Chondrocyte (in vitro differentiated cells): Measurements from ENCODE around the gene FAR2. TPM values are rescaled to one million over a fixed set of nuclear protein-coding genes. Genes with fewer than 3 reads are reported as not detected.
A peak's percentile ranks its signal among the peaks of the same experiment; 100 is the strongest.

Experiments
- DNase-seq: peaks from one replicate; pipeline ENCODE4 v3.0.0; 2021; ENCODE audit warnings: mixed read lengths, low spot score
- H3K27ac Mint-ChIP-seq: one replicate; pipeline ENCODE4 v1.8.0; 2021; ENCODE audit warnings: mild to moderate bottlenecking, moderate library complexity, mixed read lengths; ENCODE audit not compliant: unreplicated experiment
- H3K27me3 Mint-ChIP-seq: 2 replicates; pipeline ENCODE4 v1.8.0; 2021; ENCODE audit warnings: low read depth, mixed read lengths
- H3K36me3 Mint-ChIP-seq: 2 replicates; pipeline ENCODE4 v1.8.0; 2021; ENCODE audit warnings: low read depth, mixed read lengths
- H3K4me1 Mint-ChIP-seq: 2 replicates; pipeline ENCODE4 v1.8.0; 2021; ENCODE audit warnings: low read depth, mild to moderate bottlenecking, mixed read lengths
- H3K4me3 Mint-ChIP-seq: one replicate; pipeline ENCODE4 v1.8.0; 2021; ENCODE audit warnings: mild to moderate bottlenecking, moderate library complexity, mixed read lengths; ENCODE audit not compliant: unreplicated experiment
- H3K9me3 Mint-ChIP-seq: 2 replicates; pipeline ENCODE4 v1.8.0; 2021; ENCODE audit warnings: low read depth, mixed read lengths
- total RNA-seq: library from RNA; stranded (reverse); gene quantifications from 3 replicates; pipeline ENCODE4 v1.2.1, GENCODE V29; 2021
- TF ChIP-seq, protein P1 (sequence below): fragments of 200-600 bp; sonication (generic); IDR thresholded peaks from 2 replicates; pipeline ENCODE4 v1.5.0; 2021; ENCODE audit warnings: antibody characterized with exemption, mild to moderate bottlenecking, moderate library complexity

FAR2 gene
- total RNA-seq, 1 donor from 2014 or later = 19.6 TPM

DNA sequence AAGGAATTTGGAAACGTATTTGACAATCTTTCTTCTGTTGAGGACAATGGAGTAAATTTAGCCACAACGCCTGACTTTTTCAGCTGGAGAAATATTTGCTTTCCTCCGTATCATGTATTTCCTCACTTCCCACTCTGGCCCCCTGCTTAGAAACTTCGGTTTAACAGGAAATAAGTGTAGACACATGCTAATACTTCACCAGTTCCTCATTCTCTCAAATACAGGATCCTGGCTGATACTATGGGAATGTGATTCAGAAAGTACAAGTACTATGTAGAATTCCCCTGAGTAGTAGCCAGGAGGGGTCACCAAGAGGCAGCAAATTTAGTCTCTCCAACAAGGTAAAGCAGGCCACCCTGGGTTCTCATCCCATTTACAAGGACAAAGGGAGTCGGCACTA lies 58.0 kb downstream of the FAR2 start:
- DNase-seq = no peak
- H3K27ac Mint-ChIP-seq = peak overlapping the region; percentile 47
- no peaks in the 10 kb centered on the region for H3K27me3 Mint-ChIP-seq
- no peaks in the 10 kb centered on the region for H3K36me3 Mint-ChIP-seq
- TF ChIP-seq, protein P1, sequence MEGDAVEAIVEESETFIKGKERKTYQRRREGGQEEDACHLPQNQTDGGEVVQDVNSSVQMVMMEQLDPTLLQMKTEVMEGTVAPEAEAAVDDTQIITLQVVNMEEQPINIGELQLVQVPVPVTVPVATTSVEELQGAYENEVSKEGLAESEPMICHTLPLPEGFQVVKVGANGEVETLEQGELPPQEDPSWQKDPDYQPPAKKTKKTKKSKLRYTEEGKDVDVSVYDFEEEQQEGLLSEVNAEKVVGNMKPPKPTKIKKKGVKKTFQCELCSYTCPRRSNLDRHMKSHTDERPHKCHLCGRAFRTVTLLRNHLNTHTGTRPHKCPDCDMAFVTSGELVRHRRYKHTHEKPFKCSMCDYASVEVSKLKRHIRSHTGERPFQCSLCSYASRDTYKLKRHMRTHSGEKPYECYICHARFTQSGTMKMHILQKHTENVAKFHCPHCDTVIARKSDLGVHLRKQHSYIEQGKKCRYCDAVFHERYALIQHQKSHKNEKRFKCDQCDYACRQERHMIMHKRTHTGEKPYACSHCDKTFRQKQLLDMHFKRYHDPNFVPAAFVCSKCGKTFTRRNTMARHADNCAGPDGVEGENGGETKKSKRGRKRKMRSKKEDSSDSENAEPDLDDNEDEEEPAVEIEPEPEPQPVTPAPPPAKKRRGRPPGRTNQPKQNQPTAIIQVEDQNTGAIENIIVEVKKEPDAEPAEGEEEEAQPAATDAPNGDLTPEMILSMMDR = peak; percentile 25
- H3K9me3 Mint-ChIP-seq = peaks cover 6% of the 10 kb centered on the region
- no peak overlapping the region for H3K4me3 Mint-ChIP-seq
- H3K4me1 Mint-ChIP-seq = peaks cover 18% of the 10 kb centered on the region

DNA sequence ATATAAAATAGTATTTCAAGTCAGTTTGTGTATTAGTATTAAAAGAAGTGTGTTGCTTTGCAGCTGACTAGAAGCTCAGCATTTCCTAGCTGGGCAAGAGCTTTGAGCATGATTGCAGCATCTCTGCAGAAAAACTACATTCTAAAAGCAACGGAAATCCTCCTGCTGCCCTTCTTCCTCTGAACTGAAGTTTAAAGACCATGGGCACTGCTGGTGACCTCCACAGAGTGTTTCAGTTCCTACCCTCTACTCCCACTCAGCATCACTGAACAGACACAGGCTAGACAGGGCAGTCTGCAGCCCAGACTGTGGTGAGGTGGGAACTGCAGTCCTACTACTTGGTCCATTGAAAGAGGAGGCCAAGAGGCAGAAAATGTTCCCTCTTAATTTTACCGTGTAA lies 59.0 kb downstream of the FAR2 start:
- TF ChIP-seq, protein P1 = no peak
- peaks cover 27% of the 10 kb centered on the region for H3K4me1 Mint-ChIP-seq
- no peaks in the 10 kb centered on the region for H3K36me3 Mint-ChIP-seq
- H3K4me3 Mint-ChIP-seq = no peak overlapping the region
- H3K9me3 Mint-ChIP-seq = no peaks in the 10 kb centered on the region
- no peak for DNase-seq
- H3K27me3 Mint-ChIP-seq = no peaks in the 10 kb centered on the region
- H3K27ac Mint-ChIP-seq = no peak overlapping the region

DNA sequence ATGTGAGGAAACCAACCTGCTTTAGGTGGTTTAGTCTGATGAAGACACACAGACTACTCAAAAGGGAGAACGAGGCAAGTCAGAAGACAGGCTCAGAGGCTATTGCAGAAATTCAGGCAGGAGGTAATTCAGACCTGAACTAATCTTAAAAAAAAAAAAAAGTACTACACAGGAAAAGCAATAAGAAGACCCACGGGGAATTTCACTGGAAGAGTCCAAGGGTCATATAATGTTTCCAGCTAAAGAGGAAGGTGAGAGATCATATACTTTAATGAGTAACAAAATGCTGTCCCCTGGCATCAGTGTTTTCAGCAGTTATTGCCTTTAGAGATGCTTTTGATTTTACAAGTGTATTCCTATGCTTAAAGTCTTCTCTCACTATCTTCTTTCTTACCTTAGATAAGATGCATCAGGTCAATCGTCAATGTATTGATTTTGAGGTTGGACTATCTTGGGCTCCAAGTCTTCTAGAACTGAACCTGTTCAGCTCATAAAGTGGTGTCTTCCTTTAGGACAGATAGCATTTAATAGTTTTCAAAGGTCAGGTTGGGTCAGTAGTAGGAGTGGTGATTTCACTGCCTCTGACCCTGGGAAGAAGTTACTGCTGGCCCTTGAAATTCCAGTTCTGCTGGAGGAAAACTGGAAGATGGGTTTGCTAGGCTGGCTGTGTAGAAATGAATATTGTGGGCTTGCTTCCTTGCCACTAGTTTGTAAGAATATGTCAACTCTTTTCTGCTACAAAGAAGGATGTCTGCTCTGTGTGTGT lies 60.0 kb downstream of the FAR2 start:
- no peaks in the 10 kb centered on the region for H3K27me3 Mint-ChIP-seq
- TF ChIP-seq, protein P1 = no peak
- no peak for DNase-seq
- H3K4me1 Mint-ChIP-seq = peaks cover 32% of the 10 kb centered on the region
- H3K4me3 Mint-ChIP-seq = no peak overlapping the region
- H3K36me3 Mint-ChIP-seq = no peaks in the 10 kb centered on the region
- H3K27ac Mint-ChIP-seq = no peak overlapping the region
- no peaks in the 10 kb centered on the region for H3K9me3 Mint-ChIP-seq

DNA sequence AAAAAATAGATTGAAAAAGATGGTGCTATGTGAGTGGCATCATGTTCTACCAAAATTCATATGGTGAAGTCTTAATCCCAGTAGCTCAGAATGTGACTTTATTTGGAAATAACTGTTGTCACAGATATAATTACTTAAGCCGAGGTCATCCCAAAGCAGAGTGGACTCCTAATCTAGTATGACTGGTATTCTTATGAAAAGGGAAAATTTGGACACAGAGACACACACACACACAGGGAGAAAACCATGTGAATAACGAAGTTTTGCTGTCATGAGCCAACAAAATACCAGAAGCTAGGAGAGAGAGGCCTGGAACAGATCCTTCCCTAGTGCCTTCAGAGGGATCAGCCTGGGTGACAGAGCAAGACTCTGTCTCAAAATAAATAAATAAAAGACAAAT lies 62.6 kb downstream of the FAR2 start:
- Mint-ChIP-seq H3K9me3 (no peaks in the 10 kb centered on the region), H3K4me3 (no peak overlapping the region), H3K36me3 (no peaks in the 10 kb centered on the region), H3K4me1 (peaks cover 32% of the 10 kb centered on the region), H3K27me3 (no peaks in the 10 kb centered on the region), H3K27ac (no peak overlapping the region)
- TF ChIP-seq, protein P1 = no peak
- DNase-seq = no peak

DNA sequence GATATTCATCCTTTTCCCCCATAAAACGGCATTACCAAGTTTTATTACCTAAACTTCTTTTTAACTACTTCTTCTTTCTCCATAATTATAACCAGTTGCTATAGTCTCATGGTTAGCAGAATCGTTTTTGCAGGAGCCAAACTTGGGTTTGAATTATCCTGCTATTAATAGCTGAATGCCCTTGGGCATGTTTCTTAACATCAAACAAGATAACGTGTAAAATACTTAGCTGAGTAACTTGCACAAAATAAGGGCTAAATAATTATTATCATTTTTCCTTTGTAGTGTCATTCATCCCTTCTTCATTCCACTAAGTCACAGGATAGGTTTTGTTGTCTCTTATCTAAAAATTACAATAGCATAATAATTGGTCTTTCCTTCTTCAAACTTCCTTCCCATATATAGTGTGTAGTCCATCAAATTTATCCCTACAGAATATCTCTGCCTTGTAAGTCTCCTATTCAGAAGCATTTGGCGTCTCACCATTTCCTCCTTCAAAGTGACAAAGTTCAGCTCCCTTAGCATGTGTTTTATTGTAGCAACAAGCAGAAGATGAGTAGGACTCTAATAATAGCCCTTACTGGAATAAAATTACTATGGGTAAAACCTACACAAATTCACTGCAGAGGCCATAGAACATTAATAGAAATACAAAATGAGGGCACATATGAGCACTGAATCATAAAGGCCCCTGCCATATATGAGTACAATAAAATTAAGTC lies 63.8 kb downstream of the FAR2 start:
- H3K36me3 Mint-ChIP-seq = no peaks in the 10 kb centered on the region
- H3K4me3 Mint-ChIP-seq = no peak overlapping the region
- TF ChIP-seq, protein P1 = no peak
- no peaks in the 10 kb centered on the region for H3K27me3 Mint-ChIP-seq
- H3K4me1 Mint-ChIP-seq = peaks cover 34% of the 10 kb centered on the region
- peaks cover 2% of the 10 kb centered on the region for H3K9me3 Mint-ChIP-seq
- DNase-seq = no peak
- H3K27ac Mint-ChIP-seq = peak overlapping the region; percentile 25
